Activated CD8-positive, alpha-beta memory T cell treated with anti-CD3 and anti-CD28 coated beads, Interleukin-2, amount 50 U/mL, for 1 hour (primary cell): Measurements from ENCODE around the gene DPY19L2.
"Not testable (repeated sequence)": the region's sequence is repeated elsewhere in the genome, so short reads cannot be mapped to it uniquely, and the experiment has no call there.

ENCODE experiments used
- DNase-seq: peaks from one replicate; pipeline ENCODE4 v3.0.0-alpha.2; 2020; ENCODE audit errors: extremely low read depth

The DPY19L2 gene

GRCh38 chr12:63663005-63663404 lies 5.3 kb downstream of the DPY19L2 start:
- DNase-seq = not testable (repeated sequence)

DNA sequence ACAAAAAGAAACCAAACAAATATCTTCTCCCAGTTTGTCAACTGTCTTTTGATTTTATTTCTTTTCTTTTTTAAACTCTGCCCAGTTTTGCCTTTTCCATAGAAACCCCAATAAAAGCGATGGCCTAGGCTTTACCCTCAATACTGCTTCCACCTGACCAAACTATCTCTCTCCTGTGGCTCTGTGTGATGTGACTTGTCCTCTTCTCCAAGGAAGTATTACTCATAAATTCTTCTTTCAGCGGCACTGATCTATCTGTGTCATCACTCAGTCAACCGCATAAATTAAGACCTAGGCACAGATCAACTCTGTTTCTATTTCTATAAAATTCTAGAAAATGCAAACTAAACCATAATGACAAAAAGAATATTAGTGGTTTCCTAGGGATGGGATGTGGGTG lies 9.8 kb downstream of the DPY19L2 start:
- not testable (repeated sequence) for DNase-seq

DNA sequence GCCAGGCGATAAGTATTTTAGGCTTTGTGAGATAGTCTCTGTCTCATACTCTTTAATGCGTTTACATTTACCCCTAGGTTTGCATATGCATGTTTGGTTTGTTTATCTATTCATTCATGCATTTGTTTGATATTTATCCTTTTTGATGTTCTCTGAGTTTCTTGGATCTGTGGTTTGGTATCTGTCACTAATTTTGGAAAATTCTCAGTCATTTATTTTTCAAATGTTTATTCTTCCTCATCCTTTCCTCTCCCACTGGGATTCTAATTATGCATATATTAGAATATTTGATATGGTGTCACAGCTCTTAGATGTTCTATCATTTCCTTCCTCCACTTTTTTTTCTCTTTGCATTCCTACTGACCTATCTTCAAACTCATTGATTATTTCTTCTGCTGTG lies 11.9 kb downstream of the DPY19L2 start:
- not testable (repeated sequence) for DNase-seq

GRCh38 chr12:63655543-63656257 lies 12.6 kb downstream of the DPY19L2 start:
- DNase-seq = not testable (repeated sequence)

DNA sequence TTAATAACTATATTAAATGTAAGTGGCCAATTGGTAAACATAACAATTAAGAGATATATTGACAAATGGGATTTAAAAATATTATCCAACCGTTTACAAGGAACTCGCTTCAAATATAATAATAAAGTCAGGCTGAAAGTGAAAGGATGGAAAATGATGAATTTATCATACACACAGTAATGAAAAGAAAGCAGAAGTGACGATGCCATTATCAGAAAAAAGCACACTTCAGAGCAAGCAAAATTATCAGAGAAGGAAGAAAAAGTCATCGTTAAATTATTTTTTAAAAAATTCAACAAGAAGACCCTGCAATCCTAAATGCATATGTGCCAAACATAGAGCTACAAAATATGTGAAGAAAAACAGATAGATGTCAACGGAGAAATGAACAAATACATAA lies 13.8 kb downstream of the DPY19L2 start:
- DNase-seq = not testable (repeated sequence)

DNA sequence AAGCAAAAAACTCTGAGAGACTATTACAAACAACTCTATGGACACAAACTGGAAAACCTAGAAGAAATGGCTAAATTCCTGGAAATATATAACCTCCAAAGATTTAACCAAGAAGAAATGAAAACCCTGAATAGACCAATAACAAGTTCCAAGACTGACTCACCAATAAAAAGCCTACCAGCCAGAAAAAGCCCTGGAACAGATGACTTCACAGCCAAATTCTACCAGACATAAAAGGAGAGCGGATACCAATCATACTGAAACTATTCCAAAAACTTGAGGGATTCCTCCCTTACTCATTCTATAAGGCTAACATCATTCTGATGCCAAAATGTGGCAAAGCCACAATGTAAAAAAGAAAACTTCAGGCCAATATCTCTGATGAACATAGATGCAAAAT lies 18.8 kb downstream of the DPY19L2 start:
- not testable (repeated sequence) for DNase-seq

DNA sequence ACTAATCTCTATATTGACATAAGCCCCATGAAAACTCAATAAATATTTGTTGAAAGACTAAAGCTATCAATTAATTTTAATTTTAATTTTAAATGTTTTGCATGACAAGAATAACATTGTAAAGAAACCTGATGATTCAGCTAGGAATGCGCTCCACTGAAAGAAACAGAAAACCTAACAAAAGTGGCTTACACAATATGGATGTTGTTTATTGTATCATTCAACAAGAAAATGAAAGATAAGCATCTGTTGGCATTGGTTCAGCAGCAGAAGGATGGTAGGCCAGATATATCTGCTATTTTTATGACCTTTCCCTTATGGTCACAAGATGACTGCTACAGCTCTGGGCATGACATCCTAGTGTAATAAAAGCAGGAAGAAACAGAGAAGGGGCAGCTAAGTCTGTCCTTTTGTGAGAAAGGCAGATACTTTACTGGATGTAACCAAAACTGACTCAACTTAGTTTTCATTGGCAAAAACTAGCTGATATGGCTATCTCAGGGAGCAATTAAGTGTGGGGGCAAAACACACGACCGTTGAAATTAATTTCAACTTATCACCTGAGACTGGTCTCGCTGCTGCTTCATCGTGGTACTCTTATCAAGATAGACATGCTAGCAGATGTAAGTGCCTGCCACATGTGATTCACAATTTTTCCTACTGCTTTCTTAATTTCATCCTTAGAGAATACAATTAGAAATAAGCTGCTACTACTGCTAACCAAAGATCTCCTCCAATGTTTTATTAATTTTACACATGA lies 24.7 kb downstream of the DPY19L2 start:
- DNase-seq = not testable (repeated sequence)

GRCh38 chr12:63624258-63624657 lies 44.0 kb downstream of the DPY19L2 start:
- DNase-seq = not testable (repeated sequence)

DNA sequence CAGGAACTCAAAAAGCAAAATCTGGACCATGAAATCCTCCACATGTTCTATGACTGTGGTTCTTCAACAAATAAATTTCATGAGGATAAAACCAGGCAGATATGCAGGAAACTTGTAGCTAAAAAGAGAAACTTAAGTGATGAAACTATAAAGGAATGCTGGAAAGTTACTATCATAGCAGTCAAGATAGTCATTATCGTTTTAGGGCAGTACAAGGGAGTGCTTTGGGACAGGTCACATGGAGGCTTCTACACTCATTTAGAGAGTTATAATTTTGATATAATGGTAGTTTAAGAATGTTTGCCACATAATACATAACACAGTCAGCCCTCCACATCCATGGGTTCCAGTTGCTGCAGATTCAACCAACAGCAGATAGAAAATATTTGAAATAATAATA lies 52.7 kb downstream of the DPY19L2 start:
- not testable (repeated sequence) for DNase-seq

GRCh38 chr12:63611285-63611684 lies 57.0 kb downstream of the DPY19L2 start:
- DNase-seq = not testable (repeated sequence)

DNA sequence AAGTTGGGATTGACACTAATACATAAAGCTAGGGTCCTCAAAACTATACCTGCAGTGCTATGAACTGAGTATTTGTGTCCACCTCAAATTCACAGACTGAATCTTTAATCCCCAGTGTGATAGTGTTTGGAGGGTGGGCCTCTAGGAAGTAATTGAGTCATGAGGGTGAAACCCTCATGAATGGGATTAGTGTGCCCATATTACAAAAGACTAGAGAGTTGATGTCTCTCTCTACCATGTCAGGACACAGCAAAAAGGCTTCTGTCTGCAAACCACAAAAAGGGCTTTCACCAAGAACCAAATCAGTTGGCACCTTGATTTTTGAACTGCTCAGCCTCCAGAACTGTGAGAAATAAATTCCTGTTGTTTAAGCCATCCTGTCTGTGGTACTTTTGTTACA lies 59.0 kb downstream of the DPY19L2 start:
- not testable (repeated sequence) for DNase-seq

DNA sequence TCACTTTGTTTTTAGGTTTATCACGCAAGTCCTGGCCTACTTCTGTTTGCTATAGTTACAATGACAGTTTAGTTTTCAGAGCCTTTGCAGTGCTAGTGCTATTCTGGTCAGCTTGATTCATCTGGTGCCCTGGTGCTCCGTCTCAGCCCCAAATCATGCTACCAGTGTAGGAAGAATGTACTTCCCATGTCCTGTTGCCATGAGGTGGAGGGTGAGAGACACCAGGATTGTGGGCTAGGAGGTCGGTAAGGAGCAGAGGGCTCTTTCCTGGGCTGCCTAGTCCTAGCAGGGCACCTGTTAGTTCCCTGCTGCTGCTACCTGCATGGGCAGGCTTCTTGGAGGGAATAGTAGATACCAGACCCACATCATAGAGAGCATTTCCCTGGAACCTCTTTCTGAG lies 63.3 kb downstream of the DPY19L2 start:
- not testable (repeated sequence) for DNase-seq

DNA sequence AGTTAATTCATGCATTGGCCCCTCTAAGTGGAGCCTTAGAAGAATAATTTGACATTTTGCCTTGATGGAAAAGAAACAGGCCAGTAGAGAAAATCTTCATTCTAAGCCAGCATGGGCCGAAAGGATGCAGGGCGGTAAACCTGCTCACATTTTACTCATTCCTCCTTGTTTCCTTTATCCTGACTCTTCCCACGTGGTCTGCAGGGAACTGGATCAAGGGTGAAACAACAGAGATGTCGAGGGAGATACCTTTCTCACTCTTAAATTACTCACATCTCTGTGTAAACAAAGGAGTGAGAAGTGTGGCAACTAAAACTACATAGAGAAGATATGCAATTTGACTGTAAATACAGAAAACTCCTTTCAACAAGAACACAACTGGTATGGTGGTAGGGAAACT lies 73.5 kb downstream of the DPY19L2 start:
- DNase-seq = not testable (repeated sequence)

DNA sequence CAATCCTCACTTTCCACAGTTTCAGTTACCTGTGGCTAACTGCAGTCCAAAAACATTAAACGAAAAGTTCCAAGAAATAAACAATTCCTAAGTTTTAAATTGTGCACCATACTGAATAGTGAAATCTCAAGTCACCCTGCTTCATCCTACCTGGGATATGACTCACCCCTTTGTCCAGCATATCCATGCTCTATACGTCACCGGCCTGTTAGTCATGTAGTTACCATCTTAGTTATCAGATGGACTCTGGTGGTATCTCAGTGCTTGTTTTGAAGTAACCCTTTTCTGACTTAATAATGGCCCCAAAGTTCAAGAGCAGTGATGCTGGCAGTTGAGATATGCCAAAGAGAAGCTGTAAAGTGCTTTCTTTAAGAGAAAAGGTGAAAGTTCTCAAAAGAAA lies 83.9 kb downstream of the DPY19L2 start:
- not testable (repeated sequence) for DNase-seq

- DNase-seq = not testable (repeated sequence)
Measured at GRCh38 chr12:63583289-63583688, 85.0 kb downstream of the DPY19L2 start.

GRCh38 chr12:63577631-63578030 lies 90.7 kb downstream of the DPY19L2 start:
- not testable (repeated sequence) for DNase-seq

DNA sequence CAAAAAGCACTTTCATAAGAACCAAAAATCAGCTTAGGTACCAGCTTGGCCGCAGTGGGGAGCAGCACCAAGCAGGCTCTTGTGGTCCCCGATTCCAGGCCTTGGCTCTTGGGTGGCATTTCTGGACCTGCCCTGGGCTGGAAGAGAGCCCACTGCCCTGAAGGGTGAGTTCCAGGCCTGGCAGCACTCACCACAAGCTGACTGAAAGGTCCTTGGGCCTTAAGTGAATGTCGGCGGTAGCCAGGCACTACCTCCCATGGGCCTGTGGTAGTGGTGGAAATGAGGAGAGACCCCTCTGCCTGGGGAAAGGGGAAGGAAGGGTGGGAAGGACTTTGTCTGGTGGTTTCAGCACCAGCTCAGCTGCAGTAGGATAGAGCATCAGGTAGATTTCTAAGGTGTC lies 96.3 kb downstream of the DPY19L2 start:
- not testable (repeated sequence) for DNase-seq

GRCh38 chr12:63558445-63558844 lies 109.8 kb downstream of the DPY19L2 start:
- DNase-seq = not testable (repeated sequence)

DNA sequence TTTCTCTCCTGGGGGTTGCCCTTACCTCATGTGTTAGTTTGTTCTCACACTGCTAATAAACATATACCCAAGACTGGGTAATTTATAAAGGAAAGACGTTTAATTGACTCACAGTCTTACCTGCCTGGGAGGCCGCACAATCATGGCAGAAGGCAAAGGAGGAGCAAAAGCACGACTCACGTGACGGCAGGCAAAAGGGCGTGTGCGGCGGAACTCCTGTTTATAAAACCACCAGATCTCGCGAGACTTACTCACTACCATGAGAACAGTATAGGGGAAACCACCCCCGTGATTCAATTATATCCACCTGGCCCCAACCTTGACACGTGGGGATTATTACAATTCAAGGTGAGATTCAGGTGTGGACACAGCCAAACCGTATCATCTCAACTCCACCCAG lies 116.9 kb downstream of the DPY19L2 start:
- DNase-seq = not testable (repeated sequence)

- not testable (repeated sequence) for DNase-seq
Measured at GRCh38 chr12:63549034-63549433, 119.3 kb downstream of the DPY19L2 start.

GRCh38 chr12:63545298-63545916 lies 122.9 kb downstream of the DPY19L2 start:
- DNase-seq = not testable (repeated sequence)

- DNase-seq = not testable (repeated sequence)
Measured at GRCh38 chr12:63538656-63539055, 129.6 kb downstream of the DPY19L2 start.
